Activated CD8-positive, alpha-beta memory T cell treated with anti-CD3 and anti-CD28 coated beads, Interleukin-2, amount 10 ng/mL, durations not matched to agents 7 days and 5 days (primary cell): ENCODE measurements around the gene PPBP. TPM values are rescaled to one million over a fixed set of nuclear protein-coding genes. Genes with fewer than 3 reads are reported as not detected.

Experiments used
- ATAC-seq: fragments of 150-1000 bp; cut with Tn5 transposase; one replicate; pipeline ENCODE4 v1.10.0; 2021; ENCODE audit warnings: moderate library complexity
- CTCF ChIA-PET: fragments of 350-600 bp; sonication (Branson Sonifier 250); formaldehyde crosslinking; loops from one replicate; lab custom pipeline; 2021; ENCODE audit warnings: antibody characterized with exemption; lab: Charles Lee
- DNase-seq: peaks from one replicate; pipeline ENCODE4 v3.0.0-alpha.2; 2020
- H3K27ac Mint-ChIP-seq: one replicate; pipeline ENCODE4 v1.8.0; 2021; ENCODE audit warnings: mild to moderate bottlenecking, mixed read lengths
- H3K27me3 Mint-ChIP-seq: one replicate; pipeline ENCODE4 v1.8.0; 2021; ENCODE audit warnings: mixed read lengths
- H3K36me3 Mint-ChIP-seq: one replicate; pipeline ENCODE4 v1.8.0; 2021; ENCODE audit warnings: mild to moderate bottlenecking, mixed read lengths
- H3K4me1 Mint-ChIP-seq: one replicate; pipeline ENCODE4 v1.8.0; 2021; ENCODE audit warnings: mixed read lengths
- H3K4me3 Mint-ChIP-seq: one replicate; pipeline ENCODE4 v1.8.0; 2021; ENCODE audit warnings: mild to moderate bottlenecking, moderate library complexity, mixed read lengths
- H3K9me3 Mint-ChIP-seq: one replicate; pipeline ENCODE4 v1.8.0; 2022; ENCODE audit warnings: low read depth, mixed read lengths
- total RNA-seq, 2 experiments: library from RNA; stranded (reverse); gene quantifications; one replicate each; pipeline ENCODE4 v1.2.3, GENCODE V29; 2021

Gene PPBP, protein sequence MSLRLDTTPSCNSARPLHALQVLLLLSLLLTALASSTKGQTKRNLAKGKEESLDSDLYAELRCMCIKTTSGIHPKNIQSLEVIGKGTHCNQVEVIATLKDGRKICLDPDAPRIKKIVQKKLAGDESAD
- total RNA-seq: not detected

DNA sequence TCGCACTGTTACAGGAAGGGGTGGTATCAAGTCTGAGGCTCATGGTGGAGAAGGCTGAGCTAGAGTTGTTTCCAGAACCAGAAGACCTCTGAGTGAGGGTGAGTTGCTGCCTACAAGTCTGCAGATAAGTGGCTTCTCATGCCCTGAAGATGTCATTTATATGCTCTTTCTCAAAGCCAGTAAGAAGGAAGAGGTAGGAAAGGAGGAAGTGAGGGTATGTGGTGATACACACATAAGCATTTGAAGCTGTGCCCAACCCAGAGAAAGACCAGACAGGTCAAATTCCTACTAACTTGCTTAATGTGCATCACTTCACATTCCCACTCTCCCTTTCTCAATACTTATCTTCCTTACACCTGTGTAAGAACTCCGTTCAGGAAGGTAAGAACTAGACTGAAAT, at the start of gene PPBP:
TSS of gene PPBP (minus strand) at position 130 of the 400 bp plus-strand sequence. CDS start at position 43, 87 bp downstream.
- ATAC-seq: no peak
- CTCF ChIA-PET: no interaction called here
- H3K27ac Mint-ChIP-seq: no peak within 1 kb of the TSS
- DNase-seq: no peak
- no peaks in the 10 kb centered on the region for H3K27me3 Mint-ChIP-seq
- H3K4me3 Mint-ChIP-seq: no peak within 1 kb of the TSS
- no peaks in the 10 kb centered on the region for H3K4me1 Mint-ChIP-seq
- H3K9me3 Mint-ChIP-seq: no peaks in the 10 kb centered on the region
- no peaks in the 10 kb centered on the region for H3K36me3 Mint-ChIP-seq

DNA sequence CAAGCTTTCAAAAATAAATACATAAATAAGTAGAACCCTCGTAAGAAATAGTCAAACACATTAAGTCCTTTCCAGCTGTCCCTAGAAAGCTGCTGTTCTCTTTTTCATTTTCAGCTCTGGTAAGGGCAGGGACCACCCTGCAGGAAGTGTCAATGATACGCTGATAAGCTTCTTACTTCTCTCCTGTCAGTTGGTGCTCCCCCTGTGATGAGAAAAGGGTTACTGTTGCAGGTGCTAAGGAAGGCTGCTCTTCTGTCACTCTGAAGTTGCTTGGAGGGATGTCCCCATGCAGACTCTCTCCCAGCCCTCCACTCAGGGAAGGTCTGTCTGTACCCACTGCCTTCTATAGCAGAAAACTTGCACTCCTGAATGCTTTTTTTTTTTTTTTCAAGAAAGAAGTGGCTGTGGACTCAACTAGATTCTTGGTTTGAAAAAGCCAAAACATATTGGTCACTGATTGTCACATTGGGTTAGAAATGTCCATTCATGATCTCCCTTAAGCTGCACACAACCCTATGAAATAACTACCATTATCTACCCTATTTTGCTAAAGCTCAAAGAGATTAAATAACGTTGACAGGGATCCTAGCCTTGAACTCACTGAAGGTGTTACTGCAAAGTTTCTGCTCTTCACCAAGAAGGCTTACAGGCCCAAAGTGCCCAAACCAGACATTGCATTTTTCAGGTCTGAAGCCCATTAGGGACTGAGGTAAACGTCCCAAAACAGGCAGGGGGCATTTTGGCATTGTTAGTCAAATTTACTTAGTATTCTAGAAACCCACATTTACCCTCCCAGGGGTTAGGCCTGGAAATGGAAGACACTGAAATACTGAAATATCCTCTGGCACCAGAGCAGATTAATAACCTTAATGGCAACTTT, 49.3 kb upstream of the PPBP start:
- no peak overlapping the region for H3K27ac Mint-ChIP-seq
- peaks cover 60% of the 10 kb centered on the region for H3K27me3 Mint-ChIP-seq
- no peaks in the 10 kb centered on the region for H3K9me3 Mint-ChIP-seq
- no peak for DNase-seq
- peaks cover 6% of the 10 kb centered on the region for H3K4me1 Mint-ChIP-seq
- CTCF ChIA-PET: interaction anchor here (0.7 kb wide), 1 partner anchor 1069 kb away, joined by 3 read pairs; no protein-coding TSS in a partner anchor
- no peaks in the 10 kb centered on the region for H3K36me3 Mint-ChIP-seq
- no peak overlapping the region for H3K4me3 Mint-ChIP-seq
- ATAC-seq: no peak

DNA sequence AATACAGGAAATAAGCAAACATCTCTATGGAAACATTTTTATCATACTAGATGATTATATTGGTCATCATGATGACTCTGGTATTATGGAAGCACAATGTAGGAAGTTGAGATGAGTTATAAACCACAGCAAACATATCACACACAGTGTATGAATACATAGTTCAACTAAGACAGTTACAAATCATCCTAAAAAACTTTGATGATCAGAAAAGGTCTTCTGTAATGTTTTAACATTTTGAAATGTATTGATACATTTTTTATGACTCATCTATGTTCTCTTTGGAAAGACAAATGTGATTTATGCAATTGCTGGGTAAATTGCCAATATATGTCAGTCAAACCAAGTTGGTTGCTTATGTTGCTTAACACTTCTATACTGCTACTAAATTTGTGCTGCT, 45.7 kb upstream of the PPBP start:
- ATAC-seq (no peak), DNase-seq (no peak)
- Mint-ChIP-seq H3K27me3 (peaks cover 33% of the 10 kb centered on the region), H3K9me3 (no peaks in the 10 kb centered on the region), H3K4me1 (peaks cover 4% of the 10 kb centered on the region), H3K27ac (no peak overlapping the region), H3K4me3 (no peak overlapping the region), H3K36me3 (no peaks in the 10 kb centered on the region)
- CTCF ChIA-PET: no interaction called here

DNA sequence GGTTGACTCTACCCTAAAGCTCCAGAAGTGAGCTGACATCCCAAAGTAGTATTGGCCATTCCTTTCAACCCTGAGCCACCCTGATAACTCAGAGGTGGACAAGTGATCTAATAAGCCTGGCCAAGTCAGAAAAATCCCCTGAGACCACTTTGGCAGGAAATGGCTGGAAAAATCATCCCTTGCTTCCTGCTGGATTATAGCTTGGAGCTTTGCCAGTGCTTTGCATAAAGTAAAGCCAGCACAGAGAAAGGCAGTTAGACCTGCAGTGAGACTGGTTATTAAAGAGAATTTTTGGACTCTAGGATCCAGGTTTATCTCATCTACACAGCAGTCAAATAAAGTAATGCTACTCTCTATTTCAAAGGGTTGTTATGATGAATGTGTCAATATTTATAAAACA, 44.1 kb upstream of the PPBP start:
- no peak overlapping the region for H3K27ac Mint-ChIP-seq
- CTCF ChIA-PET: no interaction called here
- peaks cover 21% of the 10 kb centered on the region for H3K27me3 Mint-ChIP-seq
- ATAC-seq (no peak), DNase-seq (no peak)
- H3K36me3 Mint-ChIP-seq: no peaks in the 10 kb centered on the region
- no peaks in the 10 kb centered on the region for H3K9me3 Mint-ChIP-seq
- no peaks in the 10 kb centered on the region for H3K4me1 Mint-ChIP-seq
- H3K4me3 Mint-ChIP-seq: no peak overlapping the region

DNA sequence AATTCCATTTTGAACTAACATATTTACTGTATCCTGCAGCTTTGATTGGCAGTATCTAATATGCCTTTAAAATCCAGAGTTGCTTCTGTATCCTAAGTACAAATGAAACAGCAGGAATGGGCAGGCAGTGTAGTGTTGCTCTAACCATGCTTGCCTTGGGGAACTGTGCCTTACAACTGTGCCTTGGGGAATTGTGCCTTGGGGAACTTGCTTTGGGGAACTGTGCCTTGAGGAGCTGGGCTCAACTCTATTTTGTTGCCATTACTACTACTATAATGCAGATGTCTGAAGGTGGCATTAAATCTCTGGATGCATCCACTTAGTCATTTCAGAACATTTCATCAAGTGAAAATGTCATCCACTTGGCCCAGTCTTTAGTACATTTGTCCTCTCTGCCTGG, 43.6 kb upstream of the PPBP start:
- ATAC-seq: no peak
- CTCF ChIA-PET: no interaction called here
- no peaks in the 10 kb centered on the region for H3K36me3 Mint-ChIP-seq

DNA sequence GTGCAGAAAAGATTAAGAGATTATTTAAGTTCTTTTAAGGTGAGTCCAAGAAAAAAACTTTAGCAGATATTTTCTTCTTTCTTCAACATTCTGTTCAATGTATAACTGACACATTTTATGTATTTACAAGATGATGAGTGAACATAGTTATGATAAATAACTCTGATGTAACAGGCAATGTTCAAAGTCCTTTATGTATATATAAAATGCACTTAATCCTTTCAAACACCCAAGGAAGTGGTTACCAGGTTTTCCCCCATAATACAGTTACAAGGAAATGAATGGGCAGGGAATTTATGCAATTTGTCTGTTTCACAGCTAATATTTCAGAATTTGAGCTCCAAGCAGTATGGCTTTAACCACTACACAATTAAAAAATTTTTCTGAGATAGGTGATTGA, 42.3 kb upstream of the PPBP start:
- DNase-seq (no peak), ATAC-seq (no peak)
- Mint-ChIP-seq H3K4me1 (no peaks in the 10 kb centered on the region), H3K27me3 (peaks cover 8% of the 10 kb centered on the region), H3K9me3 (no peaks in the 10 kb centered on the region), H3K36me3 (no peaks in the 10 kb centered on the region), H3K27ac (no peak overlapping the region), H3K4me3 (no peak overlapping the region)
- CTCF ChIA-PET: no interaction called here

More for the DNA sequence above, 43.6 kb upstream of the PPBP start:
- Mint-ChIP-seq H3K4me3 (no peak overlapping the region), H3K9me3 (no peaks in the 10 kb centered on the region), H3K27ac (no peak overlapping the region), H3K4me1 (no peaks in the 10 kb centered on the region), H3K27me3 (peaks cover 19% of the 10 kb centered on the region)
- DNase-seq: no peak

DNA sequence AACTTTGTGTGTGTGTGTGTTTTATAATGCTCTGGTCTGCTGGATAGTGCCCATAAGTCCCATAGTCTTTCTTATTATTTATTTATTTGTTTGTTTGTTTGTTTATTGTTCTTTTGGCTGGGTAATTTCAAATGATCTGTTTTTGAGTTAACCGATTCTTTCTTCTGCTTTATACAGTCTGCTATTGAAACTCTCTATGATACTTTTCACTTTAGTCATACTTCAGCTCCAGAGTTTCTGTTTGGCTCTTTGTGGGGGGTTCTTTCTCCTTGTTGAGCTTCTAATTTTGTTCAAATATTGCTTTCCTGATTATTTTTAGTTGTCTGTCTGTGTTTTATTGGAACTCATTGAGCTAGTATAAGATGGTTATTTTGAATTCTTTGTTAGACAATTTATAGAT, 40.5 kb upstream of the PPBP start:
- CTCF ChIA-PET: no interaction called here
- ATAC-seq: no peak
- peaks cover 6% of the 10 kb centered on the region for H3K27me3 Mint-ChIP-seq
- no peaks in the 10 kb centered on the region for H3K9me3 Mint-ChIP-seq
- no peaks in the 10 kb centered on the region for H3K36me3 Mint-ChIP-seq
- no peak for DNase-seq
- no peak overlapping the region for H3K4me3 Mint-ChIP-seq
- H3K27ac Mint-ChIP-seq: no peak overlapping the region
- H3K4me1 Mint-ChIP-seq: no peaks in the 10 kb centered on the region

DNA sequence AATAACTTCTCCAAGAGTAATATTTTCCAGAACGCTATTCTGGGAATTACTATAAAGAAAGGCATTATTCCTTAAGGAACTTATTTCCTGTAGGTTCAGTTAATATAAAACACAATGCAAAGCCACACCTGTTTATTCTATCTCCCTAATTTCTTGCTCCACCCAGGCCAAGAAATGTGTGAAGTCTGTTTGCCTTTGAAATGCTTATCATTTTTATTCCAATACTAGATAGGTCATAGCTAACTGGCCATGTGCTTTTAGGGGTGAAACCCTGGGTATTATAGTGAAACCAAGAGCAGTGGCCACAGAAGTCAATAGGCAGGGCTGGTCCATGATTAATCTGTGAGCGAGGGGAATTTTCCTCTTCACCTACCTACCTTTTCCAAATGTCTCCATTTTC, 35.7 kb upstream of the PPBP start:
- Mint-ChIP-seq H3K4me1 (peaks cover 2% of the 10 kb centered on the region), H3K27me3 (peaks cover 2% of the 10 kb centered on the region), H3K4me3 (no peak overlapping the region), H3K27ac (no peak overlapping the region), H3K9me3 (no peaks in the 10 kb centered on the region), H3K36me3 (no peaks in the 10 kb centered on the region)
- DNase-seq (no peak), ATAC-seq (no peak)
- CTCF ChIA-PET: no interaction called here

DNA sequence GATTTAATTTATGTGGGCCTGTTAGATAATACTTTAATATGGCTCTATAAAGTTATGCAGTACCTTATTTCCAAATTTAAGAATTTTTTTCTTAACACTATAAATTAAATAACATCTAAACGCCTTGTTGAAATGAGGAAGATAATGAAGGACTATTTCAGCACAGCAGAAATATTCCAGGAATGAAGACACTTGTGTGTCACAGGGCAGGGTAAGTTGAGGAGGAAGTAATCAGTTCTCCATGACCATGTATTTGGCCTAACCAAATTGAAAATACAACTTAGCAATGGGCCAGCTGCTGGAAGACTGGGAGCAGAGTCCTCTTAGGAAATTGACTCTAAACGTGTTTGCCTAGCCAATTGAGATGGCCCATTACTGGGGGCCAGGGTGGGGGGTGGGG, 33.6 kb upstream of the PPBP start:
- peaks cover 7% of the 10 kb centered on the region for H3K4me1 Mint-ChIP-seq
- CTCF ChIA-PET: no interaction called here
- no peak for ATAC-seq

DNA sequence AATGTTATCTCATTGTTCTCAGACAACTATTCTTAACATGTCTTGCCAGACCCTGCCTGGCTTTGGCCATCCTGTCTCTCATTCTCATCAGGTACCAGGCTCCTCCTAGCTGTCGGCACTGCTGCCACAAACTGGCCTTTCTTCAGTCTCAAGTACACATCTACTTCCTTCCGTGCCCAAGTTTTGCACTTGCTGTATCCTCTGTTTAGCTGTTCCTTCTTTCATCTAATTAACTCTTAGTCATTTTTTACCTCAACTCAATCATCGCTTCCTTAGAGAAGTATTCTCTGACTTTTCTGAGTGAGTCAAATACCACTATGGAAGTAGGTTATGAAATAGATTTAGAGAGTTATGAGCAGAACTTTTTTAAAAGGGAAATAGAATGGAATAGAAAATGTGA, 30.8 kb upstream of the PPBP start:
- Mint-ChIP-seq H3K27me3 (peaks cover 2% of the 10 kb centered on the region), H3K36me3 (peaks cover 2% of the 10 kb centered on the region), H3K4me1 (peaks cover 23% of the 10 kb centered on the region), H3K4me3 (no peak overlapping the region), H3K27ac (no peak overlapping the region), H3K9me3 (no peaks in the 10 kb centered on the region)
- CTCF ChIA-PET: no interaction called here
- DNase-seq (no peak), ATAC-seq (no peak)

More for the DNA sequence above, 33.6 kb upstream of the PPBP start:
- Mint-ChIP-seq H3K27ac (no peak overlapping the region), H3K27me3 (peaks cover 2% of the 10 kb centered on the region), H3K36me3 (no peaks in the 10 kb centered on the region), H3K9me3 (no peaks in the 10 kb centered on the region), H3K4me3 (no peak overlapping the region)
- DNase-seq: no peak

DNA sequence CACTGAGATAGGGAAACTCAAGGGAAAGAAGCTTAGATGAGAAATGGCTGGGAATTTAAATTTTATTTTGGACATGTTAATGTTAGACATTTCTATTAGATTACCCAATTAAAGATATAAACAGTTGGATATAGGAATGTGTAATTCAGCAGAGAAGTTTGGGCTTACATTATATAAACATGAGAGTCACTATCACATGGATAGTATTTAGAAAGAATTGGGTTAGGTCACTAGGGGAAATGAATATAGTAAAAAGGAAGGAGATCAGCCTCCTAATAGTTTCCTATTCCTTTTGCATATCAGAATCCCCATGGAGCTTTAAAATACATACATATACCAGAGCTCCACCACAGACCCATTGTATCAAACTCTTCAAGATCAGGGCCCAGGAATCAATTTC, 30.1 kb upstream of the PPBP start:
- Mint-ChIP-seq H3K27me3 (peaks cover 2% of the 10 kb centered on the region), H3K36me3 (peaks cover 2% of the 10 kb centered on the region), H3K4me3 (no peak overlapping the region), H3K9me3 (no peaks in the 10 kb centered on the region), H3K27ac (no peak overlapping the region), H3K4me1 (peaks cover 23% of the 10 kb centered on the region)
- CTCF ChIA-PET: no interaction called here
- no peak for DNase-seq
- no peak for ATAC-seq

DNA sequence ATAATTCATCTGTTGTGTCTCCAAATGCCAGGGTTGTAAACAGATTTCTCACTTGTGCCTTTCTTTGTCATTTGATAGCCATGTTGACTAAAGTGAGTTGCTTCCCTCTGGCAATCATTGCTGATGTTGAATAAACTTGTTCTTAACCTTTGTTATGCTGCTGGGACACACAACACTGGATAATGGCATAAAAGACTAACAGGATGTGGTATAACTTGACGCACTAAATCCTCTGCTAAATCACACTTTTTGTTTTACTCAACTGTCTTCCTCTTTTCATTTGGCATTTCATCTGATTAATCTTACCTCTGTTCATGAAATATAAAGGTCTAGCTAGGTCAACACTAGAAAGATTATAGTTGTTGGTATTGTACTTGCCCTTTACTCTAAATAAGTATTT, 28.1 kb upstream of the PPBP start:
- H3K4me3 Mint-ChIP-seq: no peak overlapping the region
- DNase-seq (no peak), ATAC-seq (peak; percentile 64)
- H3K9me3 Mint-ChIP-seq: no peaks in the 10 kb centered on the region
- peaks cover 2% of the 10 kb centered on the region for H3K27me3 Mint-ChIP-seq
- peaks cover 2% of the 10 kb centered on the region for H3K36me3 Mint-ChIP-seq
- CTCF ChIA-PET: no interaction called here
- H3K27ac Mint-ChIP-seq: peak overlapping the region; percentile 42
- H3K4me1 Mint-ChIP-seq: peaks cover 23% of the 10 kb centered on the region

DNA sequence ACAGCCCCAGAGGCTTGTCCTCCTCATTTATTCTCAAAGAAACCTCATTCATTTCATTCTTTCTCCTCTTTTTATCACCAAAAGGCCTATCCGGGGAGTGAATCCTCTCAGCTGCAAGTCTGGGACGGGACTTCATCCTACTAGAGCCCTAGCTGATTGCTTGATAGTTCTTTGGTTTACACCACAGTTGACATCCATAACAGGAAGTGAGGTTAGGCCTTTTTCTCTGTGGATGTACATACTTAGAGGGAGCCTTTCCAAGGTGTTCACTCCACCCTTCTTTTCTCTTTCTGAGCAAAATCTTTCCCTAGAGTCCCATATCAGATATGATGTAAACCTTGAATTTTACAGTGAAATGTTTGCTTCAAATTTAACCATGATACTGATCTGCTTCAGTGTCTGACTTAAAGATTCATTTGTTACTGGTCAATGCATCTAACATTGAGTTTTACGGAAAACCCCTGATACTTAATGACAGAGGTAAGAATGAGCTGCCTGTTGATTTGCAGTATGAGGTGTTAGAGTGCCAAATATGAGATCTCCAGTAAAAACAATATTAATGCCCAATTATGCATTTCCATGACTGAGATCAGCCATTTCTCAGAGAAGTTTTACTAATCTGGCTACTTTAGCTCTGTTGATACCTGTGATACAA, 27.3 kb upstream of the PPBP start:
- CTCF ChIA-PET: no interaction called here
- DNase-seq: no peak
- H3K4me1 Mint-ChIP-seq: peaks cover 23% of the 10 kb centered on the region

DNA sequence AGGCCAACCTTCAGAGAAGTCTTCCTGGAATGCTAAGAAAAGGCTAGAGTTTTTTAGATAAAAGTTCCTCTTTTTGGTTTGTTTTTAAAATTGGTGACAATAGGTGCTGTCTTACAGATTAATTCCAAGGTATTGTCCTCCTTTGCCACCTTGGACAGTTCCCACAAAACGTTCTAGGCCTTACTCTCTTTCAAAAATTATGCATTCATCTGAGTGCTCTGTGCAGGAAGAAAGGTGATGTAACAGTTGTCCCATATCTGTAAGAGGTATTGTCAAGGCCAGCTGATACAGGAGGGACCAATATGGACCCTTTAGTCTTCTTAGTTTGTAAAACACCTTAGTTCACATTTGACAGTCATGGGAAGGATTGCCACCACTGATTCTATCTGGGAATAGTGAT, 26.3 kb upstream of the PPBP start:
- no peak for ATAC-seq
- Mint-ChIP-seq H3K27me3 (peaks cover 4% of the 10 kb centered on the region), H3K27ac (no peak overlapping the region), H3K9me3 (no peaks in the 10 kb centered on the region), H3K4me3 (no peak overlapping the region), H3K4me1 (peaks cover 23% of the 10 kb centered on the region), H3K36me3 (peaks cover 2% of the 10 kb centered on the region)
- CTCF ChIA-PET: no interaction called here
- DNase-seq: no peak

More for the DNA sequence above, 27.3 kb upstream of the PPBP start:
- ATAC-seq: no peak
- H3K27ac Mint-ChIP-seq: peak overlapping the region; percentile 1
- no peak overlapping the region for H3K4me3 Mint-ChIP-seq
- H3K27me3 Mint-ChIP-seq: peaks cover 6% of the 10 kb centered on the region
- H3K9me3 Mint-ChIP-seq: no peaks in the 10 kb centered on the region
- H3K36me3 Mint-ChIP-seq: peaks cover 2% of the 10 kb centered on the region
